AG04450 (cell line): ENCODE data around the gene DCPS. TPM values are rescaled to one million over a fixed set of nuclear protein-coding genes. Genes with fewer than 3 reads are reported as not detected.

ENCODE experiments used
- CTCF ChIA-PET: fragments of 300-600, 350-600 bp; formaldehyde crosslinking; extraction: SDS; loops from one replicate; lab custom pipeline; 2022; ENCODE audit warnings: antibody characterized with exemption, inconsistent platforms; lab: Charles Lee
- POLR2A ChIA-PET: fragments of 350-600 bp; formaldehyde crosslinking; extraction: SDS; loops from one replicate; lab custom pipeline; 2021; ENCODE audit warnings: antibody characterized with exemption, inconsistent platforms; lab: Yijun Ruan, JAX
- DNase-seq: peaks from one replicate; pipeline ENCODE4 v3.0.0-alpha.2; 2011; ENCODE audit warnings: low read depth, low spot score
- H3K27ac ChIP-seq: one replicate; pipeline ENCODE4 v1.5.1; 2012; ENCODE audit warnings: low read depth, low read length, control low read depth
- H3K27me3 ChIP-seq: one replicate; pipeline ENCODE4 v1.6.0; 2012; ENCODE audit warnings: low read length; ENCODE audit not compliant: control insufficient read depth, insufficient read depth
- H3K4me3 ChIP-seq: 2 replicates; pipeline ENCODE4 v1.5.1; 2011; ENCODE audit warnings: mild to moderate bottlenecking, low read depth, low read length, control low read depth
- H3K9me3 ChIP-seq: 2 replicates; pipeline ENCODE4 v1.5.1; 2012; ENCODE audit warnings: low read length; ENCODE audit not compliant: control insufficient read depth, insufficient read depth
- CTCF ChIP-seq: IDR thresholded peaks from 2 replicates; pipeline ENCODE4 v1.5.1; 2011; ENCODE audit warnings: low read depth, low read length, control low read depth, inconsistent platforms
- polyA plus RNA-seq: library from polyadenylated mRNA; depleted of rRNA; stranded (reverse); fragments of >200 nt; gene quantifications from 2 replicates; pipeline ENCODE4 v1.2.3, GENCODE V29; 2011

DCPS gene
- polyA plus RNA-seq, 1 experiment: 20.4 TPM

DNA sequence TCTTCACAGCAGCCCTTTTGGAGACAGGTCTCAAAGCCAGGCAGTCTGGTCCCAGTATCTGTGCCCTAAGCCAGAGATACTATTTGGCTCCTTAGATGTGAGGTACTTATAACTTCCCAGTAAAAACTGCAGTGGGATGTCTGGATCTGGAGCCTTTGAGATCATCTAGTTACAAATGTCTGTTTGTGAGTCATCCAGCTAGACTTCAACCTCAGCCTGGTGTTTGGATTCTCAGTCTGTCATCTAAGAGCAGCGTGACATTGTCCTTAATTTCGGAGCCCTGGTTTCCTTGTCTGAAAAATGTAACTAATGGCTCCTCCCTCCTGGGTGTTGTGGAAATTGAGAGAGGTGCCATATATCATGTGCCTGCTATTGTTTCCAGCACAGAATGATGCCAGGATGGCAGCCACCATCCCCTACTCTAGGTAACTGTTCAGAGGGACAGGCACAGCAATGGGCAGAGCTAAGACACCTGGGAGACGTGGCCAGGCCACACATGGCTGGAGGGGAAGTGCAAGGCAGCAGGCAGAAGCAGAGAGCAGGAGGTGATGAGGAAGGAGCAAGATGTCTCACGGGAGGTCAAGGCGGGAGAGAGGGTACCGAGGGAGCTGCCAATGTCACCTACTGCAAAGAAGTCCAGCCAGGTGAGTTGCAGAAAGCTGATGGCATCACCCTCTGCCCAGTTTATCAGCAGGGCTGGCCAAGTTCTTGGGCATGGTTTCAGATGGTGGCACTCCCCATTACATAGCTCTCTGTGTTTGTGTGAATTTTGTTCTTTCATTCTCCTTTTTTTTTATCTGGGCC, 31.0 kb downstream of the DCPS start:
- H3K27me3 ChIP-seq: no peaks in the 10 kb centered on the region
- CTCF ChIA-PET: interaction anchor here (1.0 to 1.1 kb wide), 2 partner anchors 24 to 146 kb away, joined by 3 read pairs; no protein-coding TSS in a partner anchor
- no peak for DNase-seq
- H3K9me3 ChIP-seq: no peaks in the 10 kb centered on the region
- no peak overlapping the region for H3K4me3 ChIP-seq
- no peak overlapping the region for H3K27ac ChIP-seq
- no peak for TF ChIP-seq CTCF
- POLR2A ChIA-PET: no interaction called here

- Histone ChIP-seq H3K4me3 (no peak overlapping the region), H3K9me3 (no peaks in the 10 kb centered on the region), H3K27ac (no peak overlapping the region), H3K27me3 (no peaks in the 10 kb centered on the region)
- TF ChIP-seq CTCF: no peak
- DNase-seq: no peak
- ChIA-PET CTCF (interaction anchor here (1.1 kb wide), 1 partner anchor 25 kb away, joined by 3 read pairs; no protein-coding TSS in a partner anchor), POLR2A (no interaction called here)
Measured at GRCh38 chr11:126335463-126335760, 31.6 kb downstream of the DCPS start.

DNA sequence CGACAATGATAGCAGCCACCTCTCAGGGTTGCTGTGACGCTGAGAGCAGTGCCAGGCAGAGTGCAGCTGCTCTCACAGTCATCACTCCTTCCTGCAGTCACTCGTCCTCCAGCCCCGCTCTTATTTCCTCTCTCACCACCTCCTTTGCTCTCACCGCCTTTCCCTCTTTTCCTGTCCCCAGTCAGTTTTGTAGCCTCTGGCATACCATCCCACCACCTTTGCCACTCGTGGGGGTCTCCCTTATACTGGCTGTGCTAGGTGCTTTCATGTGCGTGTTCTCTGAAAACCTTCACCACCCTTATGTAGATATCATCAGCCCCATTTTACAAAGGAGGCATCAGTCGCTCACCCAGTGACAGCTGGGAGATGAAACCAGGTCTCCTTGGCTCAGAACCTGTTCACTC, 32.3 kb downstream of the DCPS start:
- ChIA-PET POLR2A (no interaction called here), CTCF (no interaction called here)
- H3K27ac ChIP-seq: no peak overlapping the region
- no peak for DNase-seq
- H3K4me3 ChIP-seq: no peak overlapping the region
- no peaks in the 10 kb centered on the region for H3K9me3 ChIP-seq
- H3K27me3 ChIP-seq: no peaks in the 10 kb centered on the region
- TF ChIP-seq CTCF: no peak

DNA sequence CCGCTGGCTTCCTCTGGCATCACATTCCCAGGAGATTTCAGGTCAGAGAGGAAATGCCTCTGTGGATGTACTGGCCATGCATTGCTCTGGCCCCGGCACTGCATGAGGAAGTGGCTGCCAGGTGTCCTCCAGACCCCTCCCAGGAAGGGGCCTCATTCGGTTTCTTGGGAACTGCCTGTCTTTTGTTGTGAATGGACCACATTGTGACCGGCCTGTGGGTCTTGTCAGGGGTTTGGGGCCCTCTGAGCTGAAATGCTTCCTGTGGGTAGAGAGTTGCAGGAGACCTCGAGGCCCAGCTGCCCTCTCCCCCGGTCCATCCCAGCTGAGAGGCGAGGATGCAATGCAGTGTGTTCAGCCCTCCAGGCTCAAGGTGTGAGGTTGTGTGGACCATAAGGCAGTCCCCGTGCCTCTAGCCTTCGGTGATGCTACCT, 32.8 kb downstream of the DCPS start:
- ChIA-PET CTCF (interaction anchor here (0.9 to 1.6 kb wide), 2 partner anchors 26 to 144 kb away, joined by 3 to 6 read pairs; no protein-coding TSS in a partner anchor), POLR2A (no interaction called here)
- no peak for DNase-seq
- Histone ChIP-seq H3K9me3 (no peaks in the 10 kb centered on the region), H3K27ac (no peak overlapping the region), H3K27me3 (no peaks in the 10 kb centered on the region), H3K4me3 (no peak overlapping the region)
- no peak for TF ChIP-seq CTCF

DNA sequence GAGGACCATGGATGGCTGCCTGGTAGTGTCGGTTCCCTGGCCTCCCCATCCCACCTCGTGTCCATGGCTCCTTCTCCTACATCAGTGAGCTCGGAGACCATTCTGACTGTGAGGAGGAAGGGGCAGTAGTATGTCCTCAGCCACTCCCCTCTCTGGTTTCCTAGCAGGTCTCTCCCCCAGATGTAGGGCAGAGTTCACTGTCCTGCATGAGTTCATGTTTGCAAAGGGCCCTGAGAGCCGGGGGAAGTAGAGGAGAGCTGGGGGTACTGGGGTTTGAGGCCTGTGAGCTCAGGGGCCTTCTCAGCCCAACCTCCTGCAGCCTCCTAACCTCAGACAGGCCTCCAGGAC, 33.2 kb downstream of the DCPS start:
- POLR2A ChIA-PET: interaction anchor here (1.2 kb wide), 1 partner anchor 18 kb away, joined by 4 read pairs; the partner anchor contains the start of gene ST3GAL4
- no peak for DNase-seq
- H3K27me3 ChIP-seq: no peaks in the 10 kb centered on the region
- no peak overlapping the region for H3K27ac ChIP-seq
- no peak overlapping the region for H3K4me3 ChIP-seq
- CTCF ChIA-PET: interaction anchor here (0.9 to 1.6 kb wide), 2 partner anchors 26 to 144 kb away, joined by 3 to 6 read pairs; no protein-coding TSS in a partner anchor
- no peak for TF ChIP-seq CTCF
- H3K9me3 ChIP-seq: no peaks in the 10 kb centered on the region
